ENCODE data around the gene INHBE. TPM values are rescaled to one million over a fixed set of nuclear protein-coding genes. Genes with fewer than 3 reads are reported as not detected.

Gene INHBE
- polyA plus RNA-seq (2012; ENCODE audit: insufficient read length, low read depth), result 204 TPM

GRCh38 chr12:57454566-57455373 lies at the start of gene INHBE:
INHBE (plus strand) TSS chr12:57455307; CDS start chr12:57455537, 230 bp downstream.
- TF ChIP-seq, protein P1, sequence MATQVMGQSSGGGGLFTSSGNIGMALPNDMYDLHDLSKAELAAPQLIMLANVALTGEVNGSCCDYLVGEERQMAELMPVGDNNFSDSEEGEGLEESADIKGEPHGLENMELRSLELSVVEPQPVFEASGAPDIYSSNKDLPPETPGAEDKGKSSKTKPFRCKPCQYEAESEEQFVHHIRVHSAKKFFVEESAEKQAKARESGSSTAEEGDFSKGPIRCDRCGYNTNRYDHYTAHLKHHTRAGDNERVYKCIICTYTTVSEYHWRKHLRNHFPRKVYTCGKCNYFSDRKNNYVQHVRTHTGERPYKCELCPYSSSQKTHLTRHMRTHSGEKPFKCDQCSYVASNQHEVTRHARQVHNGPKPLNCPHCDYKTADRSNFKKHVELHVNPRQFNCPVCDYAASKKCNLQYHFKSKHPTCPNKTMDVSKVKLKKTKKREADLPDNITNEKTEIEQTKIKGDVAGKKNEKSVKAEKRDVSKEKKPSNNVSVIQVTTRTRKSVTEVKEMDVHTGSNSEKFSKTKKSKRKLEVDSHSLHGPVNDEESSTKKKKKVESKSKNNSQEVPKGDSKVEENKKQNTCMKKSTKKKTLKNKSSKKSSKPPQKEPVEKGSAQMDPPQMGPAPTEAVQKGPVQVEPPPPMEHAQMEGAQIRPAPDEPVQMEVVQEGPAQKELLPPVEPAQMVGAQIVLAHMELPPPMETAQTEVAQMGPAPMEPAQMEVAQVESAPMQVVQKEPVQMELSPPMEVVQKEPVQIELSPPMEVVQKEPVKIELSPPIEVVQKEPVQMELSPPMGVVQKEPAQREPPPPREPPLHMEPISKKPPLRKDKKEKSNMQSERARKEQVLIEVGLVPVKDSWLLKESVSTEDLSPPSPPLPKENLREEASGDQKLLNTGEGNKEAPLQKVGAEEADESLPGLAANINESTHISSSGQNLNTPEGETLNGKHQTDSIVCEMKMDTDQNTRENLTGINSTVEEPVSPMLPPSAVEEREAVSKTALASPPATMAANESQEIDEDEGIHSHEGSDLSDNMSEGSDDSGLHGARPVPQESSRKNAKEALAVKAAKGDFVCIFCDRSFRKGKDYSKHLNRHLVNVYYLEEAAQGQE (IDR thresholded peaks at IDR 0.05; ENCODE audit: insufficient read depth in 1 of 2, low read depth in 2 of 2, low read length in 2 of 2), result no peak
- TF ChIP-seq POLR2AphosphoS5 (IDR thresholded peaks at IDR 0.05; ENCODE audit: low read depth, low read length) (no peak), SIN3A (IDR thresholded peaks at IDR 0.05; ENCODE audit: borderline replicate concordance, insufficient read depth, low read length) (no peak), TAF1 (IDR thresholded peaks at IDR 0.05; ENCODE audit: borderline replicate concordance, insufficient read depth, low read length) (no peak), FOXP2 (optimal IDR thresholded peaks at IDR 0.05; ENCODE audit: borderline replicate concordance, extremely low read depth, extremely low read length, insufficient read depth) (no peak)

- no peak for TF ChIP-seq POLR2AphosphoS5 (IDR thresholded peaks at IDR 0.05; ENCODE audit: low read depth, low read length)
- TF ChIP-seq, protein P1 (IDR thresholded peaks at IDR 0.05; ENCODE audit: insufficient read depth in 1 of 2, low read depth in 2 of 2, low read length in 2 of 2), result no peak
- TF ChIP-seq FOXP2 (optimal IDR thresholded peaks at IDR 0.05; ENCODE audit: borderline replicate concordance, extremely low read depth, extremely low read length, insufficient read depth), result no peak
- TF ChIP-seq TAF1 (IDR thresholded peaks at IDR 0.05; ENCODE audit: borderline replicate concordance, insufficient read depth, low read length), result no peak
- TF ChIP-seq SIN3A (IDR thresholded peaks at IDR 0.05; ENCODE audit: borderline replicate concordance, insufficient read depth, low read length), result no peak
Measured at GRCh38 chr12:57410534-57410933, 44.6 kb upstream of the INHBE start.

- TF ChIP-seq FOXP2 (optimal IDR thresholded peaks at IDR 0.05; ENCODE audit: borderline replicate concordance, extremely low read depth, extremely low read length, insufficient read depth), result no peak
- no peak for TF ChIP-seq TAF1 (IDR thresholded peaks at IDR 0.05; ENCODE audit: borderline replicate concordance, insufficient read depth, low read length)
- TF ChIP-seq, protein P1 (IDR thresholded peaks at IDR 0.05; ENCODE audit: insufficient read depth in 1 of 2, low read depth in 2 of 2, low read length in 2 of 2), result no peak
- no peak for TF ChIP-seq POLR2AphosphoS5 (IDR thresholded peaks at IDR 0.05; ENCODE audit: low read depth, low read length)
- no peak for TF ChIP-seq SIN3A (IDR thresholded peaks at IDR 0.05; ENCODE audit: borderline replicate concordance, insufficient read depth, low read length)
Measured at GRCh38 chr12:57415088-57415487, 40.0 kb upstream of the INHBE start.

DNA sequence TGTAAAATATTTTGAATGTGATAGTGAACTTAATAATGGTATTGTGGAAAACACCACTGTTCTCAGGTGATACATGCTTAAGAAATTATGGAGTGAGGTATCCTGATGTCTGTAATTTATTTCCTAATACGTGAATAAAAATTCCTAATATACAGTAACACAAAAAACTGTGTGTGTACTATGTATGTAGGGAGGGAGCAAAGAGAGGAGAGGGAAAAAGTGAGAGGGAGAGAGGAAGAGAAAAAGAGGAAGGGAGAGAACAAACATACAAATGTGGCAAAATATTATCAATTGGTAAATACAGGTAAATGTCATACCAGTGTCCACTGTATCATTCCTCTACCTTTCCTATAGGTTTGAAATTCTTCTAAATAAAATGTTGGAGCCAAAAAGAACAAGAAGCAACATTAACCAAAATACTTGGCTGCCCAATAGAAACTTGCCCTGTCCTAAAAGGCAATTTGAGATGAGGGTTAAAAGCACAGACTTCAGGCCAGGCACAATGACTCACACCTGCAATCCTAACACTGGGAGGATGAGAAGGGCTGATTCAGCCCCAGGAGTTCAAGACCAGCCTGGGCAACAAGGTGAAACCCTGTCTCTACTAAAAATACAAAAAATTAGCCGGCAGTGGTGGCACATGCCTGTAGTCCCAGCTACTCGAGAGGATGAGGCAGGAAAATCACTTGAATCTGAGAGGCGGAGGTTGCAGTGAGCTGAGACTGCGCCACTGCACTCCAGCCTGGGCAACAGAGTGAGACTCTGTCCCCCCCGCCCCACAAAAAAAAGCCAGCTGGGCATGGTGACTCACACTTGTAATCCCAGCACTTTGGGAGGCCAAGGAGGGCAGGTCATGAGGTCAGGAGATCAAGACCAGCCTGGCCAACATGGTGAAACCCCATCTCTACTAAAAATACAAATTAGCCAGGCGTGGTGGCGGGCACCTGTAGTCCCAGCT lies 38.8 kb upstream of the INHBE start:
- no peak for TF ChIP-seq FOXP2 (optimal IDR thresholded peaks at IDR 0.05; ENCODE audit: borderline replicate concordance, extremely low read depth, extremely low read length, insufficient read depth)
- TF ChIP-seq, protein P1 (IDR thresholded peaks at IDR 0.05; ENCODE audit: insufficient read depth in 1 of 2, low read depth in 2 of 2, low read length in 2 of 2), result no peak
- TF ChIP-seq POLR2AphosphoS5 (IDR thresholded peaks at IDR 0.05; ENCODE audit: low read depth, low read length), result no peak
- no peak for TF ChIP-seq SIN3A (IDR thresholded peaks at IDR 0.05; ENCODE audit: borderline replicate concordance, insufficient read depth, low read length)
- no peak for TF ChIP-seq TAF1 (IDR thresholded peaks at IDR 0.05; ENCODE audit: borderline replicate concordance, insufficient read depth, low read length)

Measured in PFSK-1 (cell line).